PC-3 (cell line): Measurements from ENCODE around the gene RAD51. TPM values are rescaled to one million over a fixed set of nuclear protein-coding genes. Genes with fewer than 3 reads are reported as not detected.

Source experiments
- ATAC-seq: fragments of 200-7000 bp; cut with Tn5 transposase; 2 replicates; pipeline ENCODE4 v1.9.1; 2020; ENCODE audit warnings: mild to moderate bottlenecking, moderate library complexity
- BruUV-seq: library from RNA; stranded (reverse); fragments of 400-500 nt; replicated peaks from 2 replicates; lab custom pipeline; 2021; lab: Mats Ljungman, UMichigan
- CTCF ChIA-PET: fragments of 300-600 bp; sonication (Branson Sonifier 250); formaldehyde crosslinking; loops from one replicate; lab custom pipeline; 2022; ENCODE audit warnings: antibody characterized with exemption; lab: Charles Lee
- POLR2A ChIA-PET: fragments of 300-600 bp; sonication (Branson Sonifier 250); formaldehyde crosslinking; loops from one replicate; lab custom pipeline; 2022; ENCODE audit warnings: antibody characterized with exemption; ENCODE audit not compliant: unreplicated experiment; lab: Charles Lee
- DNase-seq: peaks from one replicate; pipeline ENCODE4 v3.0.0-alpha.2; 2015
- H2AFZ ChIP-seq: fragments of 300-600 bp; sonication (generic); 2 replicates; pipeline ENCODE4 v1.6.0; 2016; ENCODE audit warnings: antibody characterized with exemption, low read length
- H3F3A ChIP-seq: fragments of 300-600 bp; sonication (generic); one replicate; pipeline ENCODE4 v1.6.0; 2017; ENCODE audit warnings: antibody characterized with exemption, low read length, control low read depth, mild to moderate bottlenecking; ENCODE audit not compliant: unreplicated experiment
- H3K27ac ChIP-seq: fragments of 300-600 bp; sonication (generic); 2 replicates; pipeline ENCODE4 v1.5.1; 2016; ENCODE audit warnings: mild to moderate bottlenecking, low read length
- H3K27me3 ChIP-seq: fragments of 300-600 bp; sonication (generic); 2 replicates; pipeline ENCODE4 v1.6.1; 2016; ENCODE audit warnings: low read length, mixed read lengths
- H3K36me3 ChIP-seq: fragments of 300-600 bp; sonication (generic); 2 replicates; pipeline ENCODE4 v1.6.1; 2016; ENCODE audit warnings: low read depth, mixed run types, low read length, mixed read lengths
- H3K4me1 ChIP-seq: fragments of 300-600 bp; sonication (generic); 2 replicates; pipeline ENCODE4 v1.5.1; 2016; ENCODE audit warnings: low read length; ENCODE audit not compliant: insufficient read depth
- H3K4me2 ChIP-seq: fragments of 300-600 bp; sonication (generic); 2 replicates; pipeline ENCODE4 v1.6.0; 2016; ENCODE audit warnings: low read length
- H3K4me3 ChIP-seq: fragments of 300-600 bp; sonication (generic); 2 replicates; pipeline ENCODE4 v1.5.1; 2016; ENCODE audit warnings: mild to moderate bottlenecking, low read length, mixed read lengths
- H3K79me2 ChIP-seq: fragments of 300-600 bp; sonication (generic); 2 replicates; pipeline ENCODE4 v1.6.1; 2017; ENCODE audit warnings: low read length, mixed read lengths
- H3K9ac ChIP-seq: fragments of 300-600 bp; sonication (generic); 2 replicates; pipeline ENCODE4 v1.6.0; 2016; ENCODE audit warnings: mild to moderate bottlenecking, low read length
- H3K9me2 ChIP-seq: fragments of 300-600 bp; sonication (generic); replicated peaks from 2 replicates; pipeline ENCODE4 v1.6.1; 2016; ENCODE audit warnings: mixed run types, low read length, mixed read lengths
- H3K9me3 ChIP-seq: fragments of 300-600 bp; sonication (generic); 2 replicates; pipeline ENCODE4 v1.6.1; 2016; ENCODE audit warnings: low read length, mixed read lengths
- H4K20me1 ChIP-seq: fragments of 300-600 bp; sonication (generic); 2 replicates; pipeline ENCODE4 v1.6.1; 2016; ENCODE audit warnings: low read length, mixed read lengths
- EZH2 ChIP-seq: fragments of 300-600 bp; sonication (generic); IDR thresholded peaks from one replicate; pipeline ENCODE4 v1.6.1; 2017; ENCODE audit warnings: antibody characterized with exemption, mild to moderate bottlenecking, low read length; ENCODE audit not compliant: unreplicated experiment
- EZH2phosphoT487 ChIP-seq: fragments of 300-600 bp; sonication (generic); IDR thresholded peaks from 2 replicates; pipeline ENCODE4 v1.6.1; 2018; ENCODE audit warnings: mild to moderate bottlenecking, antibody characterized with exemption, low read length, borderline replicate concordance
- intact Hi-C: fragments of 100-400 bp; cut with micrococcal nuclease; formaldehyde crosslinking; loops from 2 replicates; pipeline ENCODE4 v1.9.0; 2023
- total RNA-seq: library from RNA; depleted of rRNA; stranded (reverse); fragments of >200 nt; gene quantifications from 2 replicates; pipeline ENCODE4 v1.2.3, GENCODE V29; 2014; rRNA removed
- TF ChIP-seq, protein P1 (sequence below): fragments of 300-600 bp; sonication (generic); conservative IDR thresholded peaks from 2 replicates; pipeline ENCODE4 v1.5.1; 2017; ENCODE audit warnings: antibody characterized with exemption, low read depth, mild to moderate bottlenecking, low read length

Gene RAD51
- total RNA-seq, 1 experiment from 2014 or later, result 21.9 TPM

DNA sequence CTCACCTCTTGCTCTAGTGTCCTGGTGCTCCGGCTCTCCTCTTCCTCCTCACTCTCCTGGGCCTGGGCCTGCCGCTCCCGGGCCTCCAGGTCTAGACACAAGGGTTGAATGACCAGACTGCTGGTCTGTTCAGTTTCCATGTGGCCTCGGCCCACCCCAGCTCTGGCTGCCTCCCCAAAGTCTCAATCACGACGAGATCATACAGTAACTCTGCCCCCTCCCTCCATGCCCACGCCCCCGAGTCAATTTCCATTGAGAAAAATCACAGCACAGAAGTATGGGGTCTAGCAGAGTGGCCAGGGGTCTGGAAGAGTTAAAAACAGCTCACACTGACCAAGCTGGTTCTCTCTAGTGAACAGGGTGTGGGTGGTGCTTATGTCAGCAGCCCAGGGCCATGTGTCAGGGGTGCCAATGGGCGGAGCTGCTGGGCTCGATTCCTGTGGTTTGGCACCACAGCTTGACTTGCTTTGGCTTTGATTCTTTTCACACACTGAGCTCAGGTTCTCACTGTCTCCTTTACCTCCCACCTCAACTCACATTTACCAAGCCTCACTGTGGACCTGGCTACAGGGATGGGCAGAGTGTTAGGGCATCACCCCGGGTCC, 81.7 kb downstream of the RAD51 start:
- H3K9ac ChIP-seq, result peak overlapping the region; percentile 29; the same call in 1 of the 2 replicates
- peak; percentile 100 for ATAC-seq
- no peaks in the 10 kb centered on the region for H3K9me3 ChIP-seq
- ChIA-PET CTCF (interaction anchor here (0.5 to 1.2 kb wide), 10 partner anchors 8 to 335 kb away, joined by 3 to 14 read pairs (median 5); partner anchors contain the start of genes GCHFR and VPS18), POLR2A (interaction anchor here (0.5 to 1.0 kb wide), 5 partner anchors 9 to 260 kb away, joined by 3 to 4 read pairs (median 3); partner anchors contain the start of gene RAD51)
- BruUV-seq, result no TSS peak
- H3K4me2 ChIP-seq, result peak overlapping the region; percentile 48
- no peaks in the 10 kb centered on the region for H3K79me2 ChIP-seq
- H3F3A ChIP-seq, result no peaks in the 10 kb centered on the region
- H3K4me3 ChIP-seq, result no peak overlapping the region
- H3K27me3 ChIP-seq, result no peaks in the 10 kb centered on the region
- H3K9me2 ChIP-seq, result no peaks in the 10 kb centered on the region
- H3K4me1 ChIP-seq, result peaks cover 17% of the 10 kb centered on the region
- H3K27ac ChIP-seq, result peak overlapping the region; percentile 66
- DNase-seq, result peak; percentile 93
- TF ChIP-seq EZH2 (no peak), EZH2phosphoT487 (no peak)
- TF ChIP-seq, protein P1, sequence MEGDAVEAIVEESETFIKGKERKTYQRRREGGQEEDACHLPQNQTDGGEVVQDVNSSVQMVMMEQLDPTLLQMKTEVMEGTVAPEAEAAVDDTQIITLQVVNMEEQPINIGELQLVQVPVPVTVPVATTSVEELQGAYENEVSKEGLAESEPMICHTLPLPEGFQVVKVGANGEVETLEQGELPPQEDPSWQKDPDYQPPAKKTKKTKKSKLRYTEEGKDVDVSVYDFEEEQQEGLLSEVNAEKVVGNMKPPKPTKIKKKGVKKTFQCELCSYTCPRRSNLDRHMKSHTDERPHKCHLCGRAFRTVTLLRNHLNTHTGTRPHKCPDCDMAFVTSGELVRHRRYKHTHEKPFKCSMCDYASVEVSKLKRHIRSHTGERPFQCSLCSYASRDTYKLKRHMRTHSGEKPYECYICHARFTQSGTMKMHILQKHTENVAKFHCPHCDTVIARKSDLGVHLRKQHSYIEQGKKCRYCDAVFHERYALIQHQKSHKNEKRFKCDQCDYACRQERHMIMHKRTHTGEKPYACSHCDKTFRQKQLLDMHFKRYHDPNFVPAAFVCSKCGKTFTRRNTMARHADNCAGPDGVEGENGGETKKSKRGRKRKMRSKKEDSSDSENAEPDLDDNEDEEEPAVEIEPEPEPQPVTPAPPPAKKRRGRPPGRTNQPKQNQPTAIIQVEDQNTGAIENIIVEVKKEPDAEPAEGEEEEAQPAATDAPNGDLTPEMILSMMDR, result no peak
- no peak overlapping the region for H2AFZ ChIP-seq
- H3K36me3 ChIP-seq, result peaks cover 18% of the 10 kb centered on the region
- intact Hi-C loops, result no loop called here
- no peaks in the 10 kb centered on the region for H4K20me1 ChIP-seq

Other genes starting within 250 kb of the RAD51 start
- 12.2 and 13.0 TPM in 2 replicates for gene CHST14, start 224.2 kb upstream of the RAD51 start, total RNA-seq
- 16.1 and 19.9 TPM in 2 replicates for gene CCDC32, start 130.1 kb upstream of the RAD51 start, total RNA-seq
- 22.2 and 24.4 TPM in 2 replicates for gene RPUSD2, start 125.9 kb upstream of the RAD51 start, total RNA-seq
- gene KNL1, start 100.9 kb upstream of the RAD51 start, total RNA-seq, result 33.5 and 33.8 TPM in 2 replicates
- gene RMDN3, start 60.1 kb downstream of the RAD51 start, total RNA-seq, result 21.4 and 34.0 TPM in 2 replicates
- gene GCHFR, start 68.9 kb downstream of the RAD51 start, total RNA-seq, result 58.9 and 65.8 TPM in 2 replicates
- 0.63 and 1.5 TPM in 2 replicates for gene C15orf62, start 74.8 kb downstream of the RAD51 start, total RNA-seq
- gene ZFYVE19, start 111.9 kb downstream of the RAD51 start, total RNA-seq, result 32.3 and 39.6 TPM in 2 replicates
- gene DNAJC17, start 112.3 kb downstream of the RAD51 start, total RNA-seq, result 51.2 and 53.3 TPM in 2 replicates
- 0.33 TPM in 1 of 2 replicates, not detected in the other for gene PPP1R14D, start 133.5 kb downstream of the RAD51 start, total RNA-seq
- 177 and 244 TPM in 2 replicates for gene SPINT1, start 148.9 kb downstream of the RAD51 start, total RNA-seq
- 39.5 and 52.2 TPM in 2 replicates for gene RHOV, start 179.1 kb downstream of the RAD51 start, total RNA-seq
- gene VPS18, start 199.3 kb downstream of the RAD51 start, total RNA-seq, result 37.6 and 39.5 TPM in 2 replicates
- gene DLL4, start 234.2 kb downstream of the RAD51 start, total RNA-seq, result 2.2 and 2.9 TPM in 2 replicates